Effector memory CD8-positive, alpha-beta T cell (primary cell): Measurements from ENCODE around the gene DPM1.
A peak's percentile ranks its signal among the peaks of the same experiment; 100 is the strongest.

Experiments
- ATAC-seq: fragments of 150-1000 bp; cut with Tn5 transposase; replicated peaks from 2 replicates; pipeline ENCODE4 v1.10.0; 2021; ENCODE audit warnings: mild to moderate bottlenecking, moderate library complexity
- DNase-seq, 3 experiments: peaks; one replicate each; pipeline ENCODE4 v3.0.0; 2021
- H3K27ac Mint-ChIP-seq, 2 donors: one replicate each; pipeline ENCODE4 v1.8.0; 2022; ENCODE audit warnings: mild to moderate bottlenecking in 2 of 2, mixed read lengths in 2 of 2, moderate library complexity in 2 of 2
- H3K27me3 Mint-ChIP-seq, 2 donors: one replicate each; pipeline ENCODE4 v1.8.0; 2022; ENCODE audit warnings: mixed read lengths in 2 of 2
- H3K36me3 Mint-ChIP-seq: one replicate; pipeline ENCODE4 v1.8.0; 2022; ENCODE audit warnings: mild to moderate bottlenecking, moderate library complexity, mixed read lengths; ENCODE audit not compliant: insufficient read depth
- H3K4me1 Mint-ChIP-seq, 2 donors: one replicate each; pipeline ENCODE4 v1.8.0; 2022; ENCODE audit warnings: low read depth in 2 of 2, mixed read lengths in 2 of 2
- H3K4me3 Mint-ChIP-seq, 2 donors: one replicate each; pipeline ENCODE4 v1.8.0; 2022; ENCODE audit warnings: mild to moderate bottlenecking in 2 of 2, mixed read lengths in 2 of 2, moderate library complexity in 2 of 2
- H3K9me3 Mint-ChIP-seq, 2 donors: one replicate each; pipeline ENCODE4 v1.8.0; 2022; ENCODE audit warnings: mixed read lengths in 2 of 2
- total RNA-seq, 9 experiments: gene quantifications; one replicate each; lab custom pipeline; 2026; lab: John Stamatoyannopoulos, UW

Gene DPM1
- total RNA-seq = 61.4 to 94.8 (median 88.3) reads per million in 9 experiments

DNA sequence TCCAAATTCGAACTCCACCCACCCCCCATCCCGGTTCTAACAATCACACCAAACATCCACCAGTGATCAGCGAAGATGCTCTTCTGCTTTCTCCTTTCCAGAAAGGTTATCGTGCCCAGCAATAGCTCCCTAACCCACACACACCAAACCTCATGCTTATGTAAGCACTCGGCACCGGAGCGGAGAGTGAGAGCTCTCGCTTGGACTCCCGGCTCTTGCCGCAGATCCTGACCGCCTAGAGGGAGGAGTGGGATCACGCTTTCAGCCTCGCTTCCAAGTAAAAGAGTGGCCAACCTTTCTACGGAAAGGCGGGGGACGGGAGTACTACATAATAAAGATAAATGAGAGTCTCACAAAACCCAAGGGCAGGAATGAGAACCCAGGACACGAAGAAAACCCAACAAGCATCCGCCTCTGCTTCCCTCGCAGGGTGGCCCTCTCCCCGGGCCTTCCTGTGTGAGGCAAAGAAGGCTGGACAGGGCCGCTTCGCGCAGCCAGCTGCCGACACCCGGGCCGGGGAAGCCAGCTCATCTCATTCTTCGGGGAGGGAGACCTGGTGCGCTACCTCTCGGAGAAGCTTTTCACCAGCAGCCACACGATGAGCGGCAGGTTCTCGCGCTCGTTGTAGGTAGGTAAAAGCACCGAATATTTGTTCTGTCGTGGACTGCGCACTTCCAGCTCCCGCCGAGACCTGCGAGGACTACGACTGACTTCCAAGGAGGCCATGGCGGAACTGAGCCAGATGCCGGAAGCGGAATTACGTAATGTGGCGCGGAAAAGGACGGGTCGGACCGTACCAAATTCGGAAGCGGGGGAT lies at the start of gene DPM1:
Gene DPM1, minus strand, starts transcription at position 735 of the 817 bp plus-strand sequence. Its CDS starts 9 bp downstream, at position 726.
- Mint-ChIP-seq H3K27me3 (no peaks in the 10 kb centered on the region), H3K4me1 (peaks cover 27 to 34% of the 10 kb centered on the region in 2 donors), H3K36me3 (peaks cover 50% of the 10 kb centered on the region), H3K4me3 (peak within 1 kb of the TSS; percentile 96 to 97), H3K27ac (peak within 1 kb of the TSS; percentile 99 to 100), H3K9me3 (no peaks in the 10 kb centered on the region)
- DNase-seq (peak; percentile 87 to 90 (median 89)), ATAC-seq (peak; percentile 78)

DNA sequence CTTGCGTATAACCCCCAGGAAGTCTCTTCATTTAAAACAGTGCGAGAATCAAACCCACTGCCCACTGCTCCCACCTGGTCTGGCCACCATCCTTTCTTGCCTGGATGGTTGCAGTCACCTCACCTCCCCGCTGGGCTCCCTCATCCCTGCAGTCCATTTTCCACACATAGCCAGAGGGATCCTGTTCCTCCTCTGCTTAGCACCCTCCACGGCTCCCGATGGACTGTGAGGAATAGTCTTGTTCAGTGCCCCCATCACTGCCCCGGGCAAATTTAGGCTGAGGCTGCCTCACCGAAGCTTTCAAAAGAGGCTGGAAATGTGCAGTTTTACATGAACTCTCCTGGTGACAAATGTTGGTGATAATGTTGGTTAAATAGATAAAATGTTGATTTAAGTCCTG lies 46.9 kb upstream of the DPM1 start:
- H3K9me3 Mint-ChIP-seq = no peaks in the 10 kb centered on the region
- ATAC-seq (no peak), DNase-seq (no peak)
- no peaks in the 10 kb centered on the region for H3K4me1 Mint-ChIP-seq
- H3K27me3 Mint-ChIP-seq = peaks cover 54 to 76% of the 10 kb centered on the region in 2 donors
- no peak overlapping the region for H3K27ac Mint-ChIP-seq
- no peak overlapping the region for H3K4me3 Mint-ChIP-seq
- no peaks in the 10 kb centered on the region for H3K36me3 Mint-ChIP-seq

DNA sequence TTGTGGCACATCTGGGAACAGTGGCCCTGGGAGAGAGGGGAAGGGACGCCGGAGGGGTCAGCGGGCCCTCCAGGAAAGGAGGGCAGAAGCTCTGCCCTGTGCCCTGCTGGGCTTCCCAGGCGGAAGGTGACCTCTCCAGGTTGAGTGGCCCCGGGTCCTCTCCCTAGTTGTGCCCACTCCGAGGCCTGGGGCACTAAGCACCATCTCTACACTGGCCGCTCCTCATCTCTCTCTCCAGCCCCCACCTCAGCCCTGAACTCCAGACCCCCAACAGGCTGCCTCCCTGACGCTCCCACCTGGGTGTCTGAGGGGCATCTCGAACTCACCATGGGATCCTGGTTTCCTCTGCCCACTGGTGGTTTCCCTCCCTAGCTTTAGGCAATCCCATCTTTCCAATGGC lies 46.4 kb upstream of the DPM1 start:
- Mint-ChIP-seq H3K27me3 (peaks cover 57 to 76% of the 10 kb centered on the region in 2 donors), H3K4me3 (no peak overlapping the region), H3K9me3 (no peaks in the 10 kb centered on the region), H3K4me1 (no peaks in the 10 kb centered on the region), H3K36me3 (no peaks in the 10 kb centered on the region), H3K27ac (no peak overlapping the region)
- ATAC-seq = no peak
- DNase-seq = no peak

DNA sequence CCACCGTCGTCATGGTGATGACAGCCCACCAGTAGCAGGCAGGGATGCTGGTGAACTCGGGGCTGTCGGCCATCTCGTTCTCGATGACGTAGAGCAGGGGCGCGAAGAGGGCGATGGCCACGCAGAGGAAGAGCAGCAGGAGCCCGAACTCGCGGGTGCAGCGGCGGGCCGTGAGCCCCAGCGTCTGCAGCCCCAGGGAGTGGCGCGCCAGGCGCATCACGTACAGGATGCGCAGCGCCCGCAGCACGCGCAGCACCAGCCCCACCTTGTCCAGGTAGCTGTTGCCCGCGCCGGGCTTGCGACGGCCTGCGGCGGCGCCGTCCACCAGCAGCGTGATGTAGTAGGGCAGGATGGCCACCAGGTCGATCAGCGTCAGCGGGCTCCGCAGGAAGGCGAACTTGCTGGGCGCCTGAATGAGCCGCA lies 46.0 kb upstream of the DPM1 start:
- peaks cover 61 to 76% of the 10 kb centered on the region in 2 donors for H3K27me3 Mint-ChIP-seq
- H3K27ac Mint-ChIP-seq = no peak overlapping the region
- no peaks in the 10 kb centered on the region for H3K9me3 Mint-ChIP-seq
- ATAC-seq (no peak), DNase-seq (no peak)
- H3K4me1 Mint-ChIP-seq = no peaks in the 10 kb centered on the region
- no peak overlapping the region for H3K4me3 Mint-ChIP-seq
- no peaks in the 10 kb centered on the region for H3K36me3 Mint-ChIP-seq

DNA sequence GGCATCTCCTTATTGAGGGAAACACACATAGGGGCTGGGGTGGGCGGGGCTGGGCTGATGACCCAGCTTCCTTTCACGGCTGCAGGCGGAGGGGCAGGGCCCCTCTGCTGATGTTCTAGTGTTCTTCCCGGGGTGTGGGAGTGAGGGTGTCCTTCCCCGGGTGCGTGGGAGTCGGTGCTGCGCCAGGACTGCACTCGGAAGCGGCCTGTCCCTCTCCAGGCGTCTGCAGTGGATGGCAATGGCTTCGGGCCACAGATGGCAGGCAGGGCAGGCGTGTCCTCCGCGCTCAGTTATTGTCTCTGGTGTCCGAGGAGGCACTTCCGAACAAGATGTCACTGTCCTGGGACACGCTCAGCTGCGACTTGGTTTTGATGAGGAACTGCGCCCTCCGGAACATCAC lies 45.4 kb upstream of the DPM1 start:
- Mint-ChIP-seq H3K36me3 (no peaks in the 10 kb centered on the region), H3K4me1 (no peaks in the 10 kb centered on the region), H3K4me3 (no peak overlapping the region), H3K27me3 (peaks cover 66 to 77% of the 10 kb centered on the region in 2 donors), H3K9me3 (no peaks in the 10 kb centered on the region), H3K27ac (no peak overlapping the region)
- ATAC-seq (no peak), DNase-seq (no peak)

DNA sequence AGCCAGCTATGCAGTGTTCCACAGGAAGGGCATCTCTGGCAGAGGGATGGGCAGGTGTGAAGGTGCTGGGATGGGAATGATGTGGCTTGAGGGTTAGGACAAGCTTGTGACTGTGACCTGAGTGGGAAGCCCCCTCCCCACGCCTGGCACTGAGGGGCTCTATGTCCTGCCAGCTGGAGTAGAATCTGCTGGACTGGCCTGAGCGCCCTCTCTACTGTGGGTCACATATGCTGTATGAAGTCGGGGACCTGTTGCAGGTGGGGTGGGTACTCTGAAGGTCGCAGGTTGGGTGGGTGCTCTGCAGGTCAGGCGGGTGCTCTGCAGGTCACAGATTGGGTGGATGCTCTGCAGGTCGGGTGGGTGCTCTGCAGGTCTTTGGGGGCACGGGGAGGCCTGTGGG lies 44.3 kb upstream of the DPM1 start:
- ATAC-seq (no peak), DNase-seq (no peak)
- no peak overlapping the region for H3K4me3 Mint-ChIP-seq
- no peaks in the 10 kb centered on the region for H3K9me3 Mint-ChIP-seq
- H3K27ac Mint-ChIP-seq = no peak overlapping the region
- H3K4me1 Mint-ChIP-seq = no peaks in the 10 kb centered on the region
- no peaks in the 10 kb centered on the region for H3K36me3 Mint-ChIP-seq
- H3K27me3 Mint-ChIP-seq = peaks cover 73 to 84% of the 10 kb centered on the region in 2 donors

DNA sequence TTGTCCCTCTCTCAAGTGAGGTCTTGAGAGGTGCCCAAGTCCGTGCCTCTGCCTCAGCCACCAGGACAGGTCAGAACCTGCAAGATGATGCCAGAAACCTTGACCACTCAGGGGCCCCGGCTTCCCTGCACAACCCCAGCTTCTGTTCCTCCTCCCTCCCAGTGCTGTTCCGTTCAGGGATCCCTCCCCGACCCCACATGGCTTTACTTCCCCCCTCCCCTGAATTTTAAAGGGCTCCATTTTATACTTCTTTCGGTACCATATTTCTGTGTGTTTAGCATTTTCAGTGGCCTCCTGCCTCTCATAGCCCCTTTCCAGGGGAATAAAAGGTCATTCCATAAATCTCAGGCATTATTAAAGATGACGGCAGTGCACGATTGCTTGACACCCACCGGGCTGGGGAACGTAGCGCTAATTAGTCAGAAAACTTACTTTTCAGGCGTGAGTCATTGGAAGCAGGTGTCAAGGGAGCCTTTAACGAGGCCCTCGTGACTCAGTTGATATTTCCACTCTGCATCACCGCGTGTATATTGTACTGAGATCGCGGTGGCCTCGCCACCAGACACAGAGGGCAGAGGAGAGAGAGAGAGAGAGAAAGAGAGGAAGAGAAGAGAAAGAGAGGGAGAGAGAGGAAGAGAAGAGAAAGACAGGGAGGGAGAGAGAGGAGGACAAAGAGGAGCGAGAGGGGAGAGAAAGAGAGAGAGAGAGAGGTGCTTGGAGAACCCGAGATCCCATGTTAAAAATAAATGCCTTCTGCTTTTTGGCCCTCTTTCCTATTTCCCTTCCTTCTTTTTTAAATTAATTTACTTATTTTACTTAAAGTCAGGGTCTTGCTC lies 43.3 kb upstream of the DPM1 start:
- Mint-ChIP-seq H3K36me3 (no peaks in the 10 kb centered on the region), H3K9me3 (no peaks in the 10 kb centered on the region), H3K27me3 (peaks cover 71 to 86% of the 10 kb centered on the region in 2 donors), H3K4me3 (no peak overlapping the region), H3K4me1 (no peaks in the 10 kb centered on the region), H3K27ac (no peak overlapping the region)
- no peak for DNase-seq
- ATAC-seq = no peak

DNA sequence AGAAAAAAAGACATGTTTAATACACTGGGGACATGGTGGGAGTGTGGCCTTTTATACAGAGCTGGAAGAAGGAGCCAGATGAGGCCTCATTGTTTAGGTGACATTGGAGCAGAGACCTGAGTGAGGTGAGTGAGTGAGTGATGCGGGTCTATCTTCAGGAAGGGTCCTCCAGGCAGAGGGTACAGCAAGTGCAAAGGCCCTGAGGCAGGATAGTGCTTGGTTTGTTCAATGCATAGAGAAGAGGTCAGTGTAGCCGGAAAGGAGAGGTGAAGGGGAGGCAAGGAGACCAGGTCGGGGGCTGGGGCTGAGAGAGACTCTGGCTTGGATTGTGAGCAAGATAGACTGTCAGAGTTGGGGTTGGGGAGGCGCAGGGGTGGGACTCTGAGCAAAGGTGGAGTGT lies 41.0 kb upstream of the DPM1 start:
- ATAC-seq (no peak), DNase-seq (no peak)
- Mint-ChIP-seq H3K4me3 (no peak overlapping the region), H3K9me3 (no peaks in the 10 kb centered on the region), H3K27ac (no peak overlapping the region), H3K36me3 (no peaks in the 10 kb centered on the region), H3K4me1 (no peaks in the 10 kb centered on the region), H3K27me3 (peaks cover 51 to 82% of the 10 kb centered on the region in 2 donors)

DNA sequence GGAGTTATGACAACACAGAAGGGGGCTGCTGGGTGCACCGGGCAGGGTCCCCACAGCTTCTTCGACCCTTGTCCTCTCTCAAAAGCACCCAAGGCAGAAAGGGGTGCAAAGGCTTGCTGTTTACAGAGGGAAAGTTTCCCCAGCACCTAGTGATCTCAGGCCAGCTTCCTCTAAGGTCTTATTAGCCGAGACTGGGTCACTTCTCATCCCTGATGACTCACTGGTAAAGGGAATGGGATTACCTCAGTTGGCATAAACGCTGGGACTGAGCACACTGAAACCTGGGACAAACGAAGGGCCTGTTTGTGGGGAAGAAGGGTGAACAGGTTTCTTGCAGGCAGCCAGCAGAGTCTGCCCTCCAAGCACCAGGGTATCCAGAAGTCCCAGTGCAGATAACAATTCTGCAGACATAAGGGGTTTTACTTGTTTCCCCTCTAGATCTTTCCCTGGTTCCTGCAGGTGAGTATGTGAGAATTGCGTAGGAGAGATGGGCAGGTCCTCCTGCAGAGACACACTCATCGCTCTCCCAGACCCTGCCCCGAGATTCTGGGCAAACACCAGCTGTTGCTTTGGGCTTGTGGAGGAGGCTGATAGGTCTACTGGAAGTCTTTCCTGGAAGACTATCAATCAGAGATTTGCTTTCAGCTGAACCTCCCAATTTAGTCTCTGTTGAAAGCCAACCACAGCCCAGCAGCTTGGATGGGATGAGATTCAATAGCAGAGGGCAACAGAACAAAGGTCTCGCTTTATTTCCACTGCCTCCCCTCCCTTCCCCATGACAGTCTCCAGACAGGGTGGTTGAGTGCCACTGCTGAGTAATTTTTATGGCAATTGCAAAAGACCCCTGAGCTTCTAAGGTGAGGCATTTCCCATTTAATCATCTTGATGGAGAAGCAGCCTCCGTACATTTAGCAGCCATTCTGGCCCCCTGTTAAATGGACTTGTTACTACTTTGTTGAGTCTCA lies 38.9 kb upstream of the DPM1 start:
- no peaks in the 10 kb centered on the region for H3K4me1 Mint-ChIP-seq
- H3K27me3 Mint-ChIP-seq = peaks cover 38 to 71% of the 10 kb centered on the region in 2 donors
- H3K9me3 Mint-ChIP-seq = no peaks in the 10 kb centered on the region
- H3K4me3 Mint-ChIP-seq = no peak overlapping the region
- no peak overlapping the region for H3K27ac Mint-ChIP-seq
- DNase-seq (no peak), ATAC-seq (no peak)
- no peaks in the 10 kb centered on the region for H3K36me3 Mint-ChIP-seq

DNA sequence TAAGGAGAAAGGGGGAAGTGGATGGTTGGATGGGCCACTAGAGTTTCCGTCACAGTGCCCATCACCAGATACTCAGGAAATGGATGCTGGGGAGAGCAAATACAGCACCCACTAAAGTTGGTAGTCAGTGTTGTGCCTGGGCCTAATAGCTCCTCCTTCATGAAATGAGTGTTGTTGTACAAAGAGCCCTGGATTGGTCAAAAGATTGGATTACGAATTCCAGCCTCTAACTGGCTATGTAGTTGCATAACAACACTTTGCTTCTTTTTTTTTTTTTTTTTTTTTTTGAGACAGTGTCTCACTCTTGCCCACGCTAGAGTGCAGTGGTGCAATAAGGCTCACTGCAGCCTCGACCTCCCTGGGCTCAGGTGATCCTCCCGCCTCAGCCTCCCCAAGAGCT lies 37.2 kb upstream of the DPM1 start:
- no peaks in the 10 kb centered on the region for H3K9me3 Mint-ChIP-seq
- peaks cover 22 to 55% of the 10 kb centered on the region in 2 donors for H3K27me3 Mint-ChIP-seq
- H3K4me3 Mint-ChIP-seq = no peak overlapping the region
- ATAC-seq = no peak
- no peaks in the 10 kb centered on the region for H3K4me1 Mint-ChIP-seq
- H3K27ac Mint-ChIP-seq = no peak overlapping the region
- H3K36me3 Mint-ChIP-seq = no peaks in the 10 kb centered on the region
- no peak for DNase-seq

DNA sequence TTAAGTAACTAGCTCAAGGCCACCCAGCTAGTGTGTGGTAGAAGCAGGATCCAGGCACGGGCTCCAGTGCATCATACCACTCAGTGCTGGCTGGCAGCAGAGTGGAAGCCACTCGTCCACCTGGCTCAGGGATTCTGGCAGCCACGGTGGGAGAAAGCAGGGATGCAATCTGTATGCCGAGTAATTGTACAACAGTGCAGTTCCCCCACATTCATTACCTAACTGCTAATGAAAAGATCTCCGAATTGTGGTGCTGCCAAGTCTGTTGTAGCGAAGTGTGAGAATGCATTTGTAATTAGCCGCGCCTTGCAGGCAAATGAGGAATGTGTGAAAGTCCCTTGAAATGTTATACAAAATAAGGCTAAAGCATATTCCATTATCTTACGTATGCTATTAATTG lies 35.5 kb upstream of the DPM1 start:
- ATAC-seq = no peak
- Mint-ChIP-seq H3K27me3 (peaks cover 8 to 46% of the 10 kb centered on the region in 2 donors), H3K27ac (no peak overlapping the region), H3K9me3 (no peaks in the 10 kb centered on the region), H3K36me3 (no peaks in the 10 kb centered on the region), H3K4me1 (no peaks in the 10 kb centered on the region), H3K4me3 (no peak overlapping the region)
- DNase-seq = no peak

DNA sequence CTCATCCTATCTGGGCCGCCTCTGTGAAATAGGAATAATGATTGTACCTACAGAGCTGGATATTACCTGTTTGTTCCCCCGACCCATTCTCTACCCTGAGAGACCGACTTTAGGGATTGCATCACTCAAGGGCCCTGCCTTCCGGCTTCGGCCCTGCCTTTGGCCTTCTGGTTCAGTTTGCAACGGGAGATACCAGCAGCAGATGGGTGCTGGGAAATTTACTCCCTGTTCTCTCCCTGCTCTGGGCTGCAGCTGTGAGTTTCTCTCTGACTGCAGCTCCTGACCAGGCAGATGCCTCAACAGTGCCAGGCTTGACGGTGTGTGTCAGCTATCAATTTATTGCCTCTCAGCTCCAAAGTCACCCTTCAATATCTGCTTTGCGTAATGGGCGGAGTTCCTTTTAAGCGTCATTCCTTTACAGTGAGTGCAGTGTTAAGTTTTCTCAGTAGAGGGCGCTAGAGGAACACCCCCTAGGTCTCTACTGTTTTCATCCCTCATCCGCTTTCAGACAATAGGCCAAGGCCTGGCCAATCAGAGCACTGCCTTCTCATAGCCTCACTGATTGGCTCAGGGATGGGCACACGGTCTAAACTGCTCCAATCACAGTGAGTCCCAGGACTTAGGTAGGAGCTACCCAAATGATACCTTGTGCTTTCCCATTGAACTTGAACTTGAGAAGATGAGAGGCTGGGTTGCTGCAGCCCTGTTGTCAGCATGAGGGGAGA lies 34.6 kb upstream of the DPM1 start:
- DNase-seq (peak; percentile 23 to 31 (median 23)), ATAC-seq (peak; percentile 83)
- Mint-ChIP-seq H3K9me3 (no peaks in the 10 kb centered on the region), H3K36me3 (no peaks in the 10 kb centered on the region), H3K4me1 (no peaks in the 10 kb centered on the region), H3K27me3 (peaks cover 0 to 40% of the 10 kb centered on the region in 2 donors), H3K4me3 (no peak overlapping the region), H3K27ac (no peak overlapping the region)
